Breast epithelium (tissue), 4 donors: Measurements from ENCODE around the gene DOK5. TPM values are rescaled to one million over a fixed set of nuclear protein-coding genes. Genes with fewer than 3 reads are reported as not detected.

Source experiments
- DNase-seq, 2 donors: peaks; one replicate each; pipeline ENCODE4 v3.0.0-alpha.2; 2019; ENCODE audit warnings: low spot score in 2 of 2
- H3K27ac ChIP-seq, 2 donors: fragments of 200-600 bp; sonication (generic) in 1 of 2; one replicate each; pipeline ENCODE4 v1.5.1; 2016 to 2019; ENCODE audit warnings: mild to moderate bottlenecking in 1 of 2
- H3K27me3 ChIP-seq, 2 donors: fragments of 200-600 bp; sonication (generic) in 1 of 2; one replicate each; pipeline versions ENCODE4 v1.5.1 to v1.6.0; 2017 to 2019; ENCODE audit warnings: control low read depth in 1 of 2, mild to moderate bottlenecking in 1 of 2
- H3K36me3 ChIP-seq: fragments of 200-600 bp; one replicate; pipeline ENCODE4 v1.5.1; 2019
- H3K4me1 ChIP-seq, 2 donors: fragments of 200-600 bp; sonication (generic); one replicate each; pipeline ENCODE4 v1.5.1; 2016 to 2019; ENCODE audit warnings: control low read depth in 1 of 2
- H3K4me3 ChIP-seq, 3 donors: fragments of 200-600 bp; sonication (generic); 1 replicate in 2 of 3; 2 replicates in 1 of 3; pipeline ENCODE4 v1.5.1; 2016 to 2019; ENCODE audit warnings: mild to moderate bottlenecking in 3 of 3, moderate library complexity in 2 of 3
- H3K9me3 ChIP-seq, 2 donors: fragments of 200-600 bp; sonication (generic) in 1 of 2; one replicate each; pipeline ENCODE4 v1.5.1; 2016 to 2019; ENCODE audit warnings: control low read depth in 1 of 2
- CTCF ChIP-seq, 3 donors: fragments of 450-650 bp; IDR thresholded peaks; one replicate each; pipeline ENCODE4 v1.5.1; 2016 to 2017; ENCODE audit warnings: antibody characterized with exemption in 3 of 3, mild to moderate bottlenecking in 3 of 3, moderate library complexity in 3 of 3
- POLR2A ChIP-seq: fragments of 450-650 bp; IDR thresholded peaks from one replicate; pipeline ENCODE4 v1.6.1; 2016; ENCODE audit warnings: antibody characterized with exemption, mild to moderate bottlenecking, moderate library complexity
- POLR2AphosphoS5 ChIP-seq, 3 donors: sonication (generic); formaldehyde crosslinking; IDR thresholded peaks; one replicate each; pipeline ENCODE4 v1.6.1; 2017; ENCODE audit warnings: antibody characterized with exemption in 3 of 3
- intact Hi-C: fragments of 100-400 bp; cut with DNase I; formaldehyde crosslinking; loops from one replicate; pipeline ENCODE4 v1.15.1; 2023; ENCODE audit warnings: low total_unique reads
- total RNA-seq, 3 donors: library from RNA; depleted of rRNA; stranded (reverse); fragments of >200 nt; gene quantifications; one replicate each; pipeline ENCODE4 v1.1.0, GENCODE V29; 2016

Gene DOK5
- total RNA-seq, 3 donors from 2014 or later, result 2.0 to 4.0 (median 3.4) TPM

DNA sequence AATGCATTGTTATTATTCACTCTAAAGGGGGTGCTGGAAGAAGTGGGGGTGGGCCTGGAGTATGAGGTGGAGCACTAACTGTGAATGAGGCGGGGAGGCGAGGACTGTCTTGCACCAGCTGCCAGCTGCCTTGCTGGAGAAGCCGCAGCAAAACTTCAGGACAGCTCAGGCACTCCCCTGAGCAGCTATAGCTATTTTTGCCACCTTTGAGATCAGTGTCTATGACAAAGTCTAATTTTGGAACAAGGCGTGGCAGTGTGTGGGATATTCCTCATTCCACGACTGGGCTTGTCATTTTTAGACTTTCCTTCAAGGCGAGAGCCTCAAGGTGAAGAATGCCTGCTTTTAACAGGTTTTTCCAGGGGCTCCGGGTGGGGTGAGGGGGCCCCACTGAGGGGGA lies 143.8 kb downstream of the DOK5 start:
- Histone ChIP-seq H3K9me3 (no peaks in the 10 kb centered on the region), H3K4me1 (no peaks in the 10 kb centered on the region), H3K4me3 (no peak overlapping the region), H3K36me3 (no peaks in the 10 kb centered on the region), H3K27ac (peak overlapping the region in 1 of 2 donors; percentile 36), H3K27me3 (no peaks in the 10 kb centered on the region)
- no peak for DNase-seq
- intact Hi-C loops, result no loop called here
- TF ChIP-seq CTCF (IDR thresholded peaks at IDR 0.05) (no peak), POLR2A (no peak), POLR2AphosphoS5 (IDR thresholded peaks at IDR 0.05) (no peak)

- Histone ChIP-seq H3K27me3 (no peaks in the 10 kb centered on the region), H3K9me3 (no peaks in the 10 kb centered on the region), H3K4me1 (no peaks in the 10 kb centered on the region), H3K36me3 (no peaks in the 10 kb centered on the region), H3K4me3 (no peak overlapping the region), H3K27ac (peak overlapping the region in 1 of 2 donors; percentile 36)
- TF ChIP-seq POLR2AphosphoS5 (IDR thresholded peaks at IDR 0.05) (no peak), POLR2A (no peak), CTCF (IDR thresholded peaks at IDR 0.05) (no peak)
- no peak for DNase-seq
- intact Hi-C loops, result loop anchor here (1.0 kb wide), 1 partner anchor 11 kb away; no protein-coding TSS in a partner anchor
These were observed 144.3 kb downstream of the DOK5 start for GRCh38 chr20:54619682-54620081.

DNA sequence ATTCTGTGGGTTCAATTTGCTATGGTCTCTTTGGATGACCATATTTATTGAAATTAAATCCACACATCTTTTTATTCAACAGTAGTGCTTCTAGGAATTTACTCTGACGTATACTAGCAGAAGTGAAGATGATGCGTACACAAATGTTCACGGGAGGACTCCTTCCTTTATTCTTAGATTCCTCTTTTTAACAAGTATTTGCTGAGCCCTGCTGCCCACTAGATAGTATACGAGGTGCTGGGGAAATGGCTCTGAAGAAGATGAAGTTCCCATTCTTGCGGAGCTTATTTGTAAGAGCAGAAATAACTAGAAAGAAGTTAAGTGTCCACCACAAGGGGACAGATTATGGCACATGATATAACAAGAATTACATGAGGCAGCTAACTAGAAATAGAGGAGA lies 145.2 kb downstream of the DOK5 start:
- H3K9me3 ChIP-seq, result no peaks in the 10 kb centered on the region
- no peaks in the 10 kb centered on the region for H3K27me3 ChIP-seq
- intact Hi-C loops, result loop anchor here (1.0 kb wide), 1 partner anchor 10 kb away; no protein-coding TSS in a partner anchor
- no peak overlapping the region for H3K27ac ChIP-seq
- H3K4me3 ChIP-seq, result no peak overlapping the region
- no peak for DNase-seq
- no peak for TF ChIP-seq CTCF (IDR thresholded peaks at IDR 0.05)
- no peak for TF ChIP-seq POLR2AphosphoS5 (IDR thresholded peaks at IDR 0.05)
- TF ChIP-seq POLR2A, result no peak
- no peaks in the 10 kb centered on the region for H3K36me3 ChIP-seq
- H3K4me1 ChIP-seq, result no peaks in the 10 kb centered on the region

DNA sequence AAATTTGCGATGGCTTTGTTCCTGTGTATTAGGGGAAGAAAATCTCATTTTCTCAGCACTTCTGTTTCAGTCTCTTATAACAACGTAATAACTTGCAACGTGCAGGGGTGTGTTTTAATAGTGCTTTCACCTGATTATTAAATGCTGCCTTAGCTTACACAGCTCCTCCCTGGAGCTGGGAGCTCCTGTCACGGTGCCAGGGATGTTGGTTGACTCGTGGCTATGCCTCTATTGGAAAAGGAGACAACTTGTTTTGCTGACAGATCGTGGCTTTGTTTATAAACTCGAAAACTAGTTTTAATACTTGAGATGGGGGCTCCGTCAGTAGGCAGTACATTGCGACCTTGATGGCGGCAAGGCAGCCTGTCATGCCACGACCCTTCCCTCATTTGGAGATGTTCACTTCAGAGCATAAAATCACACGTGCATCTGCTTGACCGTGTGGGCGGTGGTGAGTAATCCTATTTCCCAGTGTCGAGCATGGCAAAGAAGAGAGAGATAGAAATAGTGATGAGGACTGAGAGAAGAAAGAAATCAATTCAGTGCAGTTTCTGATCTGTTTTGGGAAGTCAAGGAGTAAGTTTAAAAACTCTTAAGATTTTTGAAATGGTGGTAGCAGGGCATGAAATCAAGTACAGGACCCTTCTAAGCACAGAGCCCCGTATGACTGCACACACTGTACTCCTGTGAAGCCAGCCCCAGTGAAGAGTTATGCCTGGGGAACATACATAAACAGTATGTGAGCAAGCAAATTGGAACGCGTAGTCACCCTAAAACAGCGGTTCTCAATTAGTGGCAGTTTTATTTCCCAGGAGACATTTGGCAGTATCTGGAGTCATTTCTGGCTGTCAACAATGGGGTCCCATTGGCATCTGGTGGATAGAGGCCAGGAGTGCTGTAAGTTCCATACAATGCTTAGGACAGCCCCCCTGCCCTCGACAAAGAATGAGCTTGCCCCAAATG lies 147.2 kb downstream of the DOK5 start:
- no peaks in the 10 kb centered on the region for H3K36me3 ChIP-seq
- intact Hi-C loops, result no loop called here
- no peak for DNase-seq
- no peaks in the 10 kb centered on the region for H3K4me1 ChIP-seq
- no peak overlapping the region for H3K27ac ChIP-seq
- H3K27me3 ChIP-seq, result no peaks in the 10 kb centered on the region
- H3K9me3 ChIP-seq, result no peaks in the 10 kb centered on the region
- peak overlapping the region in 1 of 3 donors; percentile 10 for H3K4me3 ChIP-seq
- TF ChIP-seq POLR2A (no peak), CTCF (IDR thresholded peaks at IDR 0.05) (no peak), POLR2AphosphoS5 (IDR thresholded peaks at IDR 0.05) (no peak)

DNA sequence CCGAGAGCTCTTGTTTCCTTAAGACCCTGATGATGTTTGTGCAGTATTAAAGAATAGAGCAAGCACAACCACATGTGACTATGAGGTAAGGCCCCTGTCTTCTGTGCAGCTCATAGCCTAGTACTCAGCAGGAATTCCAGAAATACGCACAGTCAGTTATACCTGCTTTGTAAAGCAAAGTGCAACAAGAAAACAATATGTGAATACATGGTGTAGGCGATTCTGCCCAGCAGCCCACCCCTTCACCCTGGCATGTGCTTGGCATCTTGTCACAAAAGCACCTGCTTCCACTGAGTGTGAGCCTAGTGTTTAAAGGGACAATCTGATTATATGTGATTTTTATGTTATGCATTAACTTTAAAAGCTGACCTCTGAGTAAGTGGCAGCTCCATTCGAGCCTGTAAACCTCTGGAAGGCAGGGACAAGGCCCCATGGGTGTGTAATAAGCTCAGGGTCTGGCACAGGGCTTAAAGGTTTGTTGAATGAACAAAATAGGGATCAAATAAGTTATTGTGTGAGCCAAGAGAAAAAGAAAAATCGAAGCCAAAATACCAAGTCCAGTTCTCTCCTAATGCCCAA lies 148.7 kb downstream of the DOK5 start:
- no peaks in the 10 kb centered on the region for H3K36me3 ChIP-seq
- H3K27ac ChIP-seq, result peak overlapping the region in 1 of 2 donors; percentile 26
- TF ChIP-seq POLR2A (no peak), POLR2AphosphoS5 (IDR thresholded peaks at IDR 0.05) (no peak), CTCF (IDR thresholded peaks at IDR 0.05) (no peak)

More for the DNA sequence above, 148.7 kb downstream of the DOK5 start:
- H3K4me3 ChIP-seq, result no peak overlapping the region
- no peaks in the 10 kb centered on the region for H3K4me1 ChIP-seq
- H3K27me3 ChIP-seq, result no peaks in the 10 kb centered on the region
- no peaks in the 10 kb centered on the region for H3K9me3 ChIP-seq
- DNase-seq, result no peak
- intact Hi-C loops, result no loop called here
